GM12873 (cell line): ENCODE data around the gene SLC26A6.
A peak's percentile ranks its signal among the peaks of the same experiment; 100 is the strongest.

Experiments
- TF ChIP-seq, protein P1 (sequence below): IDR thresholded peaks from 2 replicates; pipeline ENCODE4 v1.5.1; 2012; ENCODE audit warnings: low read depth, mild to moderate bottlenecking, moderate library complexity, low read length, control low read depth; ENCODE audit not compliant: insufficient read depth; ENCODE audit errors: missing control alignments

The SLC26A6 gene

DNA sequence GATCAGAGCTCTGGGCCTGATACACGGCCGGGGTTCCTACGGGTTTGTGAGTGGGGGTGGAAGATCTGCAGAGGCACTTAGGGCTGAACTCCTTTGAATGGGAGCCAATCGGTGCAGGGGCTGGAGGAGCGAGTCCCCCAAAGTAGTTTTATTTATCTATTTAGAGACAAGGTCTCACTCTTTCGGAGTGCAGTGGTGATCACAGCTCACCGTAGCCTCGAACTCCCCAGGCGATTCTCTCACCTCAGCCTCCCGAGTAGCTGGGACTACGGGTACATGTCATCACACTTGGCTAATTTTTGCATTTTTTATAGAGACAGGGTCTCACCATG, 29.0 kb upstream of the SLC26A6 start:
- TF ChIP-seq, protein P1, sequence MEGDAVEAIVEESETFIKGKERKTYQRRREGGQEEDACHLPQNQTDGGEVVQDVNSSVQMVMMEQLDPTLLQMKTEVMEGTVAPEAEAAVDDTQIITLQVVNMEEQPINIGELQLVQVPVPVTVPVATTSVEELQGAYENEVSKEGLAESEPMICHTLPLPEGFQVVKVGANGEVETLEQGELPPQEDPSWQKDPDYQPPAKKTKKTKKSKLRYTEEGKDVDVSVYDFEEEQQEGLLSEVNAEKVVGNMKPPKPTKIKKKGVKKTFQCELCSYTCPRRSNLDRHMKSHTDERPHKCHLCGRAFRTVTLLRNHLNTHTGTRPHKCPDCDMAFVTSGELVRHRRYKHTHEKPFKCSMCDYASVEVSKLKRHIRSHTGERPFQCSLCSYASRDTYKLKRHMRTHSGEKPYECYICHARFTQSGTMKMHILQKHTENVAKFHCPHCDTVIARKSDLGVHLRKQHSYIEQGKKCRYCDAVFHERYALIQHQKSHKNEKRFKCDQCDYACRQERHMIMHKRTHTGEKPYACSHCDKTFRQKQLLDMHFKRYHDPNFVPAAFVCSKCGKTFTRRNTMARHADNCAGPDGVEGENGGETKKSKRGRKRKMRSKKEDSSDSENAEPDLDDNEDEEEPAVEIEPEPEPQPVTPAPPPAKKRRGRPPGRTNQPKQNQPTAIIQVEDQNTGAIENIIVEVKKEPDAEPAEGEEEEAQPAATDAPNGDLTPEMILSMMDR, result no peak

DNA sequence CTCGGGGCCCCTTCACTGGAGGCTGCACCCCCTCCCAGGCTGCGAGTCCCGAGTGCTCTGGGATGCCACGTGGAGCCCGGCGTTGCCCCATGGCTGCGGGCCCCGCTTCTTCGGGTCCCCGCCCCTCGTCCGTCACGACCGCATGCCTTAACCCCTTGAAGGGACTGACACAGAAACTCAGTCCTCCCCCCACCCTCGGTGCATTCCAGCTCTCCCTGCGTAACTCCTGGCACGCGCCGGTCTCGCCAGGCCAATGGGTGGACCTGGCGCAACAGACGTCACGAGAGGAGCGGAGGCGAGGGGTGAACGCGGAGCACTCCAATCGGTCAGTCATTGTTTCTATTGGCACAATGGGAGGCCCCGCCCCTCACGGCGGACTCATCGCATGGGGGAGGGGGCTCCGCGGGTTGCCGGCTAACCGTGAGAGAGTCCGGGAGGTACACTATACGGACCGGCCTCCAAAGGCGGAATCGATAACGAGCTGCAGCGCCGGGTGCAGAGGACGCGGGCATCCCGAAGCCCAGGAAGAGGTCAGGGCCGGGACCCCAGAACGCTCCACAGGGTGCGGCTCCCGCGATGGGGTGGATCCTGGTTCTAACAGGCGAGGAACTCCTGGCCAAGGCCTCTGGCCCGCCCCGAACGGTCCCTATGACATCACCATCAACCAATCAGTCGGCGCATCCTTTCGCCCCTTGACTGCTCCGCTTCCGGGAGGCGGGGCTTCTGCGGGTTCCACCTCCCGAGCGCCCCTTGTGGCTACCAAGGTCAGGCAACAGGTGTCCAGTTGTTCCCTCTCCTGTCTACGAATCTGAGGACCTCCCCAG, 28.4 kb upstream of the SLC26A6 start:
- TF ChIP-seq, protein P1, result peak; percentile 92

DNA sequence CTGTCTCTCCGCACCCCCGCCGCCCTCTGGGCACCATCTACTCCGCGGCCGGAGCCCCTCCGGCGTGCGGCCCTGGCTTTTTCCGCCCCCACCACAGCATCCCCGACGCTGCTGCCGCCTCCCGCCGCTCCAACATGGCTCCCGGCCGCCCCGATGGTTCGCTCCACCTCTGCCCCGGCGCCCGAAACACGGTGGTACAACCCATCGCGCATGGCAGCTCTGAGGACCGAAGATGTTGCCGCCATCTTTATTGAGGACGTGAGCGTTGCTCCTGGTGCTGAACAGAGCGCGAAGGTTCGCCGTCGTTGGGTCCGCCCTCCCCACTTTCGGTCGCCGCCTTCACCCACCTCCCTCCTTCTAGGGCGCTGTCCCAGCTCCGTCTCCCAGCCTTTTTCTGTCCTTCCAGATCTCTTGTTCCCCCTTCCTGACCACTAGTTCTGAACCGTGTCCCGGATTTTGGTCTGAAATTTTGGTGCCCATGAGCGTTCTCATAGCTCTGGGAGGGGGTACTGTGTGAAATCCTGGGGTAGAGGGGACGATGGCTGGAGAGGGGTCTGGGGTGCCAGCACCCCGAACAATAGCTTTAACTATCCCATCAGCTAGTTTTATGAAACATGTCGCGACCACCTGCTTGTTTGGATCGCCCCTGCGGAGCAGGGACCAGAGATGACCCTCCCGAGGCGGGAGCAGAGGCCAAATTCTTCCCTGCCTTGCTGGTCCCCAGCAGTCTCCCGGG, 27.7 kb upstream of the SLC26A6 start, which contains the start of gene CELSR3:
CELSR3 (minus strand) TSS at position 134 of the 736 bp plus-strand sequence. CDS start 252 bp downstream, outside the sequence.
- TF ChIP-seq, protein P1, result no peak

DNA sequence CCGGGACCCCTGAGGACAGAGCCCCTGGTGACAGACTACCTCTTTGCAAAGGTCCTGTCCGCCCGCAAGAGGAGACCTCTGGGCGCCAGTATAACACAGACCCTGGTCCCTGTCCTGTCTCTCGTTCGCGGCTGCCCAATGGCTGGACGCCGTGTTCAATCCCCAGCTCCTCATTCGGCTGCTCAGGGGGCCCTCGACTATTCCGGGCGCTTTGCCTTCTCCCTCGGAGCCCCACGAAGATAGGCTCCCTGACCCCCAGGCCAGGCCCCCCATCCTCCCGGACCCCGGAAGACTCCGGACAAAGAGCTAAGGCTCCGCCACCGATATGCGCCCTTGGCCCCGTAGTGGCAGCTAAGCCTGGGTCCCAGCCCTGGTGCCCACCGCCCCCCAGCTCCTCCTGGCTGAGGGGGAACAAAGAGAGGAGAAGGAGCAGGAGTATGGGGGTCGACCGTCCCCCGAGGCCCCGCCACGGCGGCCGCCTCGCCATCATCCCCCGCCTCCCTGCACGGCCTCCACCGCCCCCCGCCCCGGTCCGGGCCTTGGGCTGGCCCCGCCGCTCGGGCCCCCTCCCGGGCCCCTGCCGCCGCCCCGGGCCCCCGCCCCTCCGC, 27.0 kb upstream of the SLC26A6 start:
- TF ChIP-seq, protein P1, result no peak

DNA sequence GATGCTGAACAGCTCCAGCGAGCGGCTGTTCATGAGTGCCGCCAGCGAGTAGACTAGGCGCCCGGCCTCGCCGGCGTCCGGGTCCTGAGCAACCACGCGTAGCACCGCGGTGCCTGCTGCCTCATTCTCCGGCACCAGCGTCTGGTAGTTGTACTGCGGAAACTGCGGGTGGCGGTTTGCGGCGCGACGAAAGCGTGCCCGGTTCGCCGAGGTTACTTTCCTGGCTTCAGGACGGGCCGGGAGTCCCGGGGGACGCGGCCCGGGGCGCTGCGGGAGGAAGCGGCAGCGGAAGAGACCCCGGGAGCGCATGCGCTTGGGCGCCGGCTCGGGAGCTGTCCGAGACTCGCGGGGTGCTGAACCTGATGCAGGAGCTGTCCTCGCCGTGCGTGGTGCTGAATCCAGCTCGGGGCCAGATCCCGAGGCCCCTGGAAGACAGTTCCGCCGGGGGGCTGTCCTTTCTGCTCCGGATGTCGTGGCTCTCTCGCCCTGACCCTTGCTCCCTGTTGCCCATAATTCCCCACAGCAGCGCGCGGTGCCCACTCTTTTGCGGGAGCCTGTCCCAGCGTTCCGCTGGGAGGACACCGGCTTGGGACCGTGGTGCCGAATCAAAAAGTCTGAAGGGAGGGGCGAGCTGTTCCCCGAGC, 26.4 kb upstream of the SLC26A6 start:
- TF ChIP-seq, protein P1, result no peak

DNA sequence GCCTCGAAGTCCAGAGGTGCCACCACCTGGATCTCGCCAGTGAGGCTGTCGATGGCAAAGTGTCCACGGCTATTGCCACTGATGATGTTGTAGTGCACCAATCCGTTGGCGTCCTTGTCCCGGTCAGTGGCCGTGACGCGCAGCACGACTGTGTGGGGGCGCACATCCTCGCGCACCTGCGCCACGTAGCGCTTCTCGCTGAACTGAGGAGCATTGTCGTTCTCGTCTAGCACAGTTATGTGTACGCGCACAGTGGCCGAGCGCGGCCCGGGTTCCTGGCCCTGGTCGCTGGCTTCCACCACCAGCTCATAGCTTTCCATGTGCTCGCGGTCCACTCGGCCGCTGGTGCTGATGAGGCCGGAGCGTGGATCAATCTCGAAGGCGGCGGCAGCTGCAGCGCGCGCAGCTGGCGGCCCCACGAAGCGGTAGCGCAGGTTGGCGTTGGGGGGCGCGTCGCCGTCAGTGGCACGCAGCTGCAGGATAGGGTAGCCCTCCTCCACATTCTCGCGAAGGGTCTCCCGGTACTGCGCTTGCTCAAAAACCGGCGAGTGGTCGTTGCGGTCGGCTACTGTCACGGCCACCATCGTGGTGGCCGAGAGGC, 25.6 kb upstream of the SLC26A6 start:
- TF ChIP-seq, protein P1, result no peak
